ENCODE data around the gene NEGR1. TPM values are rescaled to one million over a fixed set of nuclear protein-coding genes. Genes with fewer than 3 reads are reported as not detected.

NEGR1 gene
- total RNA-seq, 1 donor from 2014 or later = 18.1 TPM

DNA sequence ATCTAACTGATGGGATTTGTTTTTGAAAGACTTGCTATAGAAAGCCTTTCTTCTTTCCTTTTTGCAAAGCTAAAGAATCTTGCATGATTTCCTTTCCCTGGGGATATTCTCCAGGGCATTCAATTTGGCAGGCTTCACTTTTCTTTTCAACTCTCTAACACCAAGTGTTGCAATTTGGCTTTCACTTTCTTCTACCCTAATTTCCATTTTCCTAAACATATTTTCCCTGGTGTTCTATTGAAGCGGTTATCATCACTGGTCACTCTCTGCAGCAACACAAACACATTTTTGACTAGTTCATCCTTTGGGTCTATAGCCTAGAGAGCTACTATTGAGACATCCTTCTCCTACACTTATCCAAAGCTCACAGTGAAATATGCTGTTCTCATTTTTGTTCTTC is 424.5 kb downstream of the NEGR1 start:
- no peaks in the 10 kb centered on the region for H3K27me3 ChIP-seq (ENCODE audit: low read depth)
- H3K27ac ChIP-seq = no peak overlapping the region
- no peaks in the 10 kb centered on the region for H3K36me3 ChIP-seq
- H3K4me1 ChIP-seq = no peaks in the 10 kb centered on the region
- TF ChIP-seq, protein P1, sequence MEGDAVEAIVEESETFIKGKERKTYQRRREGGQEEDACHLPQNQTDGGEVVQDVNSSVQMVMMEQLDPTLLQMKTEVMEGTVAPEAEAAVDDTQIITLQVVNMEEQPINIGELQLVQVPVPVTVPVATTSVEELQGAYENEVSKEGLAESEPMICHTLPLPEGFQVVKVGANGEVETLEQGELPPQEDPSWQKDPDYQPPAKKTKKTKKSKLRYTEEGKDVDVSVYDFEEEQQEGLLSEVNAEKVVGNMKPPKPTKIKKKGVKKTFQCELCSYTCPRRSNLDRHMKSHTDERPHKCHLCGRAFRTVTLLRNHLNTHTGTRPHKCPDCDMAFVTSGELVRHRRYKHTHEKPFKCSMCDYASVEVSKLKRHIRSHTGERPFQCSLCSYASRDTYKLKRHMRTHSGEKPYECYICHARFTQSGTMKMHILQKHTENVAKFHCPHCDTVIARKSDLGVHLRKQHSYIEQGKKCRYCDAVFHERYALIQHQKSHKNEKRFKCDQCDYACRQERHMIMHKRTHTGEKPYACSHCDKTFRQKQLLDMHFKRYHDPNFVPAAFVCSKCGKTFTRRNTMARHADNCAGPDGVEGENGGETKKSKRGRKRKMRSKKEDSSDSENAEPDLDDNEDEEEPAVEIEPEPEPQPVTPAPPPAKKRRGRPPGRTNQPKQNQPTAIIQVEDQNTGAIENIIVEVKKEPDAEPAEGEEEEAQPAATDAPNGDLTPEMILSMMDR (IDR thresholded peaks at IDR 0.05) = no peak
- intact Hi-C loops (cut with DNase I) = no loop called here
- H3K4me3 ChIP-seq = no peak overlapping the region
- no peak for DNase-seq
- ATAC-seq = no peak
- no peaks in the 10 kb centered on the region for H3K9me3 ChIP-seq

DNA sequence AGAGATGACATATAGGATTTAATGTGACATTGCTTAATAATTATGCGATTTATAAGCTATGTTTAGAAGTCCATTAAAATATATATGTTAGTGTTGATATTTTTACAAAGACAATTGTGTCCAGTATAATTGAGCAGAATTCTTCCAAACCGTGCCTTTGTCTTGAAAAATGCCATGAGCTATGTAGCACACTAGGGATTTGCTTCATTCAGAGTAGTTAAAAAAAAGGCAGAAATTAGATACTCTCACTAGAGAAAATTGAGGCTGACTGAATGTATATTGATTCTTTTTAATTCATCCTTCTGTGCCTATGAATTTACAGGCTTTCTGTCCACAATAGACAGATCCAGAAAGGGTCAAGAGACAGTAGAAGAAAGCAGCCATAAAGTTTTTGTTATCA is 429.0 kb downstream of the NEGR1 start:
- no peaks in the 10 kb centered on the region for H3K27me3 ChIP-seq (ENCODE audit: low read depth)
- no peak overlapping the region for H3K4me3 ChIP-seq
- no peak for ATAC-seq
- no peak overlapping the region for H3K27ac ChIP-seq
- intact Hi-C loops (cut with DNase I) = no loop called here
- no peaks in the 10 kb centered on the region for H3K9me3 ChIP-seq
- no peak for DNase-seq
- TF ChIP-seq, protein P1 (IDR thresholded peaks at IDR 0.05) = no peak
- no peaks in the 10 kb centered on the region for H3K36me3 ChIP-seq
- H3K4me1 ChIP-seq = no peaks in the 10 kb centered on the region

DNA sequence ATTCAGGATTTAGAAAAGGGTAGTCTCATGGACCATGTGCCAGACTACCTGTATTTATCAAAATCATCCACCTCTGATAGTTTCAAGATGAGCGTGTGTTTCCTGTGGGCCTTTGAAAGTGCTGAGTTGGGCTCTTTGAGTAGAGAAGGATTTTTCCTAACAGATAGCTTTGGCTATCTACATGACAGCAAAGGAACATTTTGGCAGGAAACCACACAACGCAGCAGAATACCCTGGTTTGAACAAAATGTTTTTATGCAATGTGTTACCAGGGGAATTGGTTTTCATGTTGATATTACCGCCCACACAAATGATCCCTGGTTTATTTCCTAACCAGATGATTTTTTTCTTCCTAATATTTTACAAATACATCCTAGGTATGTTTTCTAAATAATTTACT is 431.4 kb downstream of the NEGR1 start:
- no peaks in the 10 kb centered on the region for H3K9me3 ChIP-seq
- H3K27me3 ChIP-seq (ENCODE audit: low read depth) = no peaks in the 10 kb centered on the region
- no peak for DNase-seq
- no peak overlapping the region for H3K4me3 ChIP-seq
- intact Hi-C loops (cut with DNase I) = no loop called here
- H3K4me1 ChIP-seq = no peaks in the 10 kb centered on the region
- H3K27ac ChIP-seq = no peak overlapping the region
- ATAC-seq = no peak
- TF ChIP-seq, protein P1 (IDR thresholded peaks at IDR 0.05) = no peak
- H3K36me3 ChIP-seq = no peaks in the 10 kb centered on the region

DNA sequence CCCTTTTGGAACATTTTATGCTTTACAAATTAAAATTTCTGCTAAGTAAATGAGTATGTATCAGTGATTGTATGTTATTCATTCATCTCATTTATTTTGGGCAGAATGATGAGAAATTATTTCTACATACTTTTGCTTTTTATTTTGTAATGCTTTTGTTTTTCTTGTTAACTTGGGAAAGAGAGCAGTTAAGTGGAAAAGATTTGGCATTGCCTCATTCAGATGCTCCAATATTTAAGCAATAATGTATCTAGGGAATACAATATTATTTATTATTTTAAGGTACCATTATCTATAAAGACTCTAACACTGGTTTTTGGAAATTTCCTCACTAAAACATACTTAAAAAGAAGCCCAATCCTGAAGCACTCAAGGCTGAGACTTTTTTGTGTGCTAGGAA is 431.8 kb downstream of the NEGR1 start:
- Histone ChIP-seq H3K9me3 (no peaks in the 10 kb centered on the region), H3K27ac (no peak overlapping the region), H3K27me3 (ENCODE audit: low read depth) (no peaks in the 10 kb centered on the region), H3K36me3 (no peaks in the 10 kb centered on the region), H3K4me1 (no peaks in the 10 kb centered on the region), H3K4me3 (no peak overlapping the region)
- TF ChIP-seq, protein P1 (IDR thresholded peaks at IDR 0.05) = no peak
- intact Hi-C loops (cut with DNase I) = no loop called here
- ATAC-seq = no peak
- DNase-seq = no peak

DNA sequence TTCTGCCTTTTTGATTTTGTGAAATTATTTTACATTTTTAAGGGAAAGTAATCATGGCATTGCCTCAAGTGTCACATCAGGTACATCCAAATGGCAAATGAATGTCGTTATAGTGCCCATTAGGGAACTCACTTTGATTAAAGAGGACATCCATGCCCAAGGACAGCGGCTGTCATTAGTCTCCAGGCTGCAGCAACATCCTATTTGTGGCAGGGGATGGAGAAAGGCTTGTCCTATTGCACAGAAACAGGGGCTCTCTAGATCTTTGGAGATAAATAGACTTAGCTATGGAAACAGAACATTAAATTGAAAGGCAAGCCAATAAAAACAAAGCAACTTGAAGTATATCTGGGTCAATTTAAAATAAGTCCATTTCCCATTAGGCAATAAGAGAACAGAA is 439.3 kb downstream of the NEGR1 start:
- H3K4me3 ChIP-seq = no peak overlapping the region
- TF ChIP-seq, protein P1 (IDR thresholded peaks at IDR 0.05) = no peak
- DNase-seq (no peak), ATAC-seq (no peak)
- H3K4me1 ChIP-seq = no peaks in the 10 kb centered on the region
- H3K36me3 ChIP-seq = no peaks in the 10 kb centered on the region
- H3K27ac ChIP-seq = no peak overlapping the region
- H3K9me3 ChIP-seq = no peaks in the 10 kb centered on the region
- intact Hi-C loops (cut with DNase I) = no loop called here
- H3K27me3 ChIP-seq (ENCODE audit: low read depth) = no peaks in the 10 kb centered on the region

DNA sequence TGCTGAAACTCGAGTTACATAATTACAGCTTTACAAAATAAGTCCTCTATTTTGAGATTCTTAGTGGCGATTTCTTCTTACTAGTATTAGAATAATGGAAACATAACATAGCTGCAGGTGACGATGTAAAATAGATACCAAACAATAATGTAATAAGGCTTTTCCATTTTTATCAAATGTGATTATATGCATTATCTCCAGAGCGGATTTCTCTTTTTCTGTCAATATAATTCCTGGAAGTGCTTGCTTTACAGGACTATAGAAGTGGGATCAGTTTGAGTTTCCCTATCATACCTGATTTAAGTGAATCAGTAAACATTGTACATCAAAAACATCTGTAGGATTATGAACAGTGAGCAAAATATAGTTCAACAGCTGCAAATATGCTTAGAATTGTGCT is 442.5 kb downstream of the NEGR1 start:
- Histone ChIP-seq H3K4me1 (no peaks in the 10 kb centered on the region), H3K27me3 (ENCODE audit: low read depth) (no peaks in the 10 kb centered on the region), H3K9me3 (no peaks in the 10 kb centered on the region), H3K27ac (no peak overlapping the region), H3K4me3 (no peak overlapping the region), H3K36me3 (no peaks in the 10 kb centered on the region)
- no peak for DNase-seq
- intact Hi-C loops (cut with DNase I) = no loop called here
- no peak for ATAC-seq
- TF ChIP-seq, protein P1 (IDR thresholded peaks at IDR 0.05) = no peak
